Measurements from ENCODE around the gene ERG. TPM values are rescaled to one million over a fixed set of nuclear protein-coding genes. Genes with fewer than 3 reads are reported as not detected.

The ERG gene
- total and polyA plus RNA-seq, 4 donors, result 3.3 to 6.0 (median 4.1) TPM

DNA sequence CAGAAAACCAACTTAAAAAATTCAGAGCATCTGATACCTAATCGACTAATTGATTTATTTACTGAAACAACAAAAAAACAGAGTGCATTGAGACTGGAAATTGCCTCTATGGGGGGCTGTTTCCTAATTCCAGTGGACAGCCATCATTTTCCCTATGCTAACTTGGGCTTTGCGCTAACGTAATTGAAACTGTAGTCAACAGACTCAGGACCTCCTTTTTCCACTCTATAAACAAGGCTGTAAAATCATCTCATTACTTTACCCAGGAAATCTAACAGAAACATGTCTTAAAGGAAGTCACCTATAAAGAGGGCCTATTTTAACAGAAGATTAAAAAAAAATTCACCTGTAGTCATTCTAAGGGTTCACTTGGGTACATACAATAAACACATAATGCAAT lies 2.1 kb downstream of the ERG start:
- peaks cover 0 to 2% (median 0%) of the 10 kb centered on the region in 4 donors for H3K36me3 ChIP-seq (ENCODE audit: control insufficient read depth in 4 of 4, insufficient read depth in 3 of 4, low read depth in 1 of 4, low read length in 3 of 4)
- peak overlapping the region in 1 of 2 donors; percentile 14 for H3K9ac ChIP-seq (ENCODE audit: low read depth in 1 of 2, low read length in 2 of 2)
- H3K4me1 ChIP-seq (ENCODE audit: control insufficient read depth in 4 of 4, insufficient read depth in 4 of 4, low read length in 3 of 4), result no peaks in the 10 kb centered on the region
- no peak overlapping the region for H3K4me3 ChIP-seq (ENCODE audit: low read depth in 1 of 3, low read length in 3 of 3)
- H3K9me3 ChIP-seq (ENCODE audit: control insufficient read depth in 4 of 4, low read length in 3 of 4), result no peaks in the 10 kb centered on the region
- DNase-seq (ENCODE audit: low spot score), result no peak
- WGBS, result 65% methylated on average over 3 of the region's 3 CpGs
- H3K27me3 ChIP-seq (ENCODE audit: control insufficient read depth in 4 of 4, insufficient read depth in 4 of 4, low read length in 3 of 4), result peaks cover 0 to 4% (median under 1%) of the 10 kb centered on the region in 4 donors
- TF ChIP-seq NR2F2 (IDR thresholded peaks at IDR 0.05) (no peak), HNF4G (IDR thresholded peaks at IDR 0.05) (no peak), YY1 (IDR thresholded peaks at IDR 0.05) (no peak), RXRA (IDR thresholded peaks at IDR 0.05) (no peak), SP1 (IDR thresholded peaks at IDR 0.05) (no peak), GABPA (IDR thresholded peaks at IDR 0.05 in 1 of 2, conservative IDR thresholded peaks at IDR 0.05 in 1 of 2) (no peak), FOXA2 (IDR thresholded peaks at IDR 0.05) (no peak), RAD21 (IDR thresholded peaks at IDR 0.05) (no peak), JUND (IDR thresholded peaks at IDR 0.05) (no peak), FOXA1 (IDR thresholded peaks at IDR 0.05) (no peak), EGR1 (IDR thresholded peaks at IDR 0.05; ENCODE audit: low read depth in 2 of 2) (no peak), HNF4A (conservative IDR thresholded peaks at IDR 0.05) (no peak)
- TF ChIP-seq, protein P1, sequence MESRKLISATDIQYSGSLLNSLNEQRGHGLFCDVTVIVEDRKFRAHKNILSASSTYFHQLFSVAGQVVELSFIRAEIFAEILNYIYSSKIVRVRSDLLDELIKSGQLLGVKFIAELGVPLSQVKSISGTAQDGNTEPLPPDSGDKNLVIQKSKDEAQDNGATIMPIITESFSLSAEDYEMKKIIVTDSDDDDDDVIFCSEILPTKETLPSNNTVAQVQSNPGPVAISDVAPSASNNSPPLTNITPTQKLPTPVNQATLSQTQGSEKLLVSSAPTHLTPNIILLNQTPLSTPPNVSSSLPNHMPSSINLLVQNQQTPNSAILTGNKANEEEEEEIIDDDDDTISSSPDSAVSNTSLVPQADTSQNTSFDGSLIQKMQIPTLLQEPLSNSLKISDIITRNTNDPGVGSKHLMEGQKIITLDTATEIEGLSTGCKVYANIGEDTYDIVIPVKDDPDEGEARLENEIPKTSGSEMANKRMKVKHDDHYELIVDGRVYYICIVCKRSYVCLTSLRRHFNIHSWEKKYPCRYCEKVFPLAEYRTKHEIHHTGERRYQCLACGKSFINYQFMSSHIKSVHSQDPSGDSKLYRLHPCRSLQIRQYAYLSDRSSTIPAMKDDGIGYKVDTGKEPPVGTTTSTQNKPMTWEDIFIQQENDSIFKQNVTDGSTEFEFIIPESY (IDR thresholded peaks at IDR 0.05), result no peak
- TF ChIP-seq, protein P2, sequence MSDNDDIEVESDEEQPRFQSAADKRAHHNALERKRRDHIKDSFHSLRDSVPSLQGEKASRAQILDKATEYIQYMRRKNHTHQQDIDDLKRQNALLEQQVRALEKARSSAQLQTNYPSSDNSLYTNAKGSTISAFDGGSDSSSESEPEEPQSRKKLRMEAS (IDR thresholded peaks at IDR 0.05), result no peak
- TF ChIP-seq, protein P3, sequence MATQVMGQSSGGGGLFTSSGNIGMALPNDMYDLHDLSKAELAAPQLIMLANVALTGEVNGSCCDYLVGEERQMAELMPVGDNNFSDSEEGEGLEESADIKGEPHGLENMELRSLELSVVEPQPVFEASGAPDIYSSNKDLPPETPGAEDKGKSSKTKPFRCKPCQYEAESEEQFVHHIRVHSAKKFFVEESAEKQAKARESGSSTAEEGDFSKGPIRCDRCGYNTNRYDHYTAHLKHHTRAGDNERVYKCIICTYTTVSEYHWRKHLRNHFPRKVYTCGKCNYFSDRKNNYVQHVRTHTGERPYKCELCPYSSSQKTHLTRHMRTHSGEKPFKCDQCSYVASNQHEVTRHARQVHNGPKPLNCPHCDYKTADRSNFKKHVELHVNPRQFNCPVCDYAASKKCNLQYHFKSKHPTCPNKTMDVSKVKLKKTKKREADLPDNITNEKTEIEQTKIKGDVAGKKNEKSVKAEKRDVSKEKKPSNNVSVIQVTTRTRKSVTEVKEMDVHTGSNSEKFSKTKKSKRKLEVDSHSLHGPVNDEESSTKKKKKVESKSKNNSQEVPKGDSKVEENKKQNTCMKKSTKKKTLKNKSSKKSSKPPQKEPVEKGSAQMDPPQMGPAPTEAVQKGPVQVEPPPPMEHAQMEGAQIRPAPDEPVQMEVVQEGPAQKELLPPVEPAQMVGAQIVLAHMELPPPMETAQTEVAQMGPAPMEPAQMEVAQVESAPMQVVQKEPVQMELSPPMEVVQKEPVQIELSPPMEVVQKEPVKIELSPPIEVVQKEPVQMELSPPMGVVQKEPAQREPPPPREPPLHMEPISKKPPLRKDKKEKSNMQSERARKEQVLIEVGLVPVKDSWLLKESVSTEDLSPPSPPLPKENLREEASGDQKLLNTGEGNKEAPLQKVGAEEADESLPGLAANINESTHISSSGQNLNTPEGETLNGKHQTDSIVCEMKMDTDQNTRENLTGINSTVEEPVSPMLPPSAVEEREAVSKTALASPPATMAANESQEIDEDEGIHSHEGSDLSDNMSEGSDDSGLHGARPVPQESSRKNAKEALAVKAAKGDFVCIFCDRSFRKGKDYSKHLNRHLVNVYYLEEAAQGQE (IDR thresholded peaks at IDR 0.05), result no peak
- TF ChIP-seq, protein P4, sequence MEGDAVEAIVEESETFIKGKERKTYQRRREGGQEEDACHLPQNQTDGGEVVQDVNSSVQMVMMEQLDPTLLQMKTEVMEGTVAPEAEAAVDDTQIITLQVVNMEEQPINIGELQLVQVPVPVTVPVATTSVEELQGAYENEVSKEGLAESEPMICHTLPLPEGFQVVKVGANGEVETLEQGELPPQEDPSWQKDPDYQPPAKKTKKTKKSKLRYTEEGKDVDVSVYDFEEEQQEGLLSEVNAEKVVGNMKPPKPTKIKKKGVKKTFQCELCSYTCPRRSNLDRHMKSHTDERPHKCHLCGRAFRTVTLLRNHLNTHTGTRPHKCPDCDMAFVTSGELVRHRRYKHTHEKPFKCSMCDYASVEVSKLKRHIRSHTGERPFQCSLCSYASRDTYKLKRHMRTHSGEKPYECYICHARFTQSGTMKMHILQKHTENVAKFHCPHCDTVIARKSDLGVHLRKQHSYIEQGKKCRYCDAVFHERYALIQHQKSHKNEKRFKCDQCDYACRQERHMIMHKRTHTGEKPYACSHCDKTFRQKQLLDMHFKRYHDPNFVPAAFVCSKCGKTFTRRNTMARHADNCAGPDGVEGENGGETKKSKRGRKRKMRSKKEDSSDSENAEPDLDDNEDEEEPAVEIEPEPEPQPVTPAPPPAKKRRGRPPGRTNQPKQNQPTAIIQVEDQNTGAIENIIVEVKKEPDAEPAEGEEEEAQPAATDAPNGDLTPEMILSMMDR (IDR thresholded peaks at IDR 0.05; ENCODE audit: low read depth, low read length, missing input control), result no peak
- TF ChIP-seq, protein P5, sequence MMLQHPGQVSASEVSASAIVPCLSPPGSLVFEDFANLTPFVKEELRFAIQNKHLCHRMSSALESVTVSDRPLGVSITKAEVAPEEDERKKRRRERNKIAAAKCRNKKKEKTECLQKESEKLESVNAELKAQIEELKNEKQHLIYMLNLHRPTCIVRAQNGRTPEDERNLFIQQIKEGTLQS (IDR thresholded peaks at IDR 0.05), result no peak
- no peak overlapping the region for H3K27ac ChIP-seq (ENCODE audit: low read depth in 1 of 2, low read length in 2 of 2)
